PC-3 (cell line): Measurements from ENCODE around the gene CA5A.

Experiments used
- EZH2 ChIP-seq: fragments of 300-600 bp; sonication (generic); IDR thresholded peaks from one replicate; pipeline ENCODE4 v1.6.1; 2017; ENCODE audit warnings: antibody characterized with exemption, mild to moderate bottlenecking, low read length; ENCODE audit not compliant: unreplicated experiment
- TF ChIP-seq, protein P1 (sequence below): fragments of 300-600 bp; sonication (generic); conservative IDR thresholded peaks from 2 replicates; pipeline ENCODE4 v1.5.1; 2017; ENCODE audit warnings: antibody characterized with exemption, low read depth, mild to moderate bottlenecking, low read length

DNA sequence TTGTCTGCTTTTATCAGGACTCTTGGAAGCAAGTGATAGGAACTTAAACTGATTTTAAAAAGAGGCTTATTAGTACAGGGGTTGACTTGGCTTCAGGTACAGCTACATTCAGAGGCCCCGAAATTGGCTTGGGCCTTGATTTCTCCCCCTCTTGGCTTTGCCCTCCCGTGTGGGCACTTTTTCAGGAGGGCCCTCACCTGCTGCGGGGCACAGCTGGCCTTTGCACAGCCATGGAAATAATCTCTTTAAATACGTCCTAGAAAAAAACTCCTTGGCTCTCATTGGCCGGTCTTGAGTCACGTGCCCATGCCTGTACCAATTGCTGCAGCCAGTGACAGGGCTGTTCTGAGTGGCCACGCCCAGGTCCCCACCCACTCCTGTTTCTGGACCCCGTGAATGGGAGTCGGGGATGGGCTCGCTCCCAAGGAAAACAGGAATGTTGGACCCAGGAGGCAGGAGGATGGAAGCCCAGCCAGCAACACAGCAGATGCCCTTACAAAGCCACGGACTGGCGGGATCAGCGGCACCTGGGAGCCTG is 15.0 kb downstream of the CA5A start:
- no peak for TF ChIP-seq EZH2
- TF ChIP-seq, protein P1, sequence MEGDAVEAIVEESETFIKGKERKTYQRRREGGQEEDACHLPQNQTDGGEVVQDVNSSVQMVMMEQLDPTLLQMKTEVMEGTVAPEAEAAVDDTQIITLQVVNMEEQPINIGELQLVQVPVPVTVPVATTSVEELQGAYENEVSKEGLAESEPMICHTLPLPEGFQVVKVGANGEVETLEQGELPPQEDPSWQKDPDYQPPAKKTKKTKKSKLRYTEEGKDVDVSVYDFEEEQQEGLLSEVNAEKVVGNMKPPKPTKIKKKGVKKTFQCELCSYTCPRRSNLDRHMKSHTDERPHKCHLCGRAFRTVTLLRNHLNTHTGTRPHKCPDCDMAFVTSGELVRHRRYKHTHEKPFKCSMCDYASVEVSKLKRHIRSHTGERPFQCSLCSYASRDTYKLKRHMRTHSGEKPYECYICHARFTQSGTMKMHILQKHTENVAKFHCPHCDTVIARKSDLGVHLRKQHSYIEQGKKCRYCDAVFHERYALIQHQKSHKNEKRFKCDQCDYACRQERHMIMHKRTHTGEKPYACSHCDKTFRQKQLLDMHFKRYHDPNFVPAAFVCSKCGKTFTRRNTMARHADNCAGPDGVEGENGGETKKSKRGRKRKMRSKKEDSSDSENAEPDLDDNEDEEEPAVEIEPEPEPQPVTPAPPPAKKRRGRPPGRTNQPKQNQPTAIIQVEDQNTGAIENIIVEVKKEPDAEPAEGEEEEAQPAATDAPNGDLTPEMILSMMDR, result no peak
